Stomach (tissue), 4 donors: ENCODE measurements around the gene ZNF619.

Experiments
- CTCF ChIP-seq, 7 experiments: fragments of 450-650 bp in 4 of 7; fragments of 200-600 bp in 3 of 7; sonication (generic) in 3 of 7; IDR thresholded peaks; one replicate each; pipeline ENCODE4 v1.5.1; 2016 to 2019; ENCODE audit warnings: antibody characterized with exemption in 7 of 7, control low read depth in 2 of 7, mild to moderate bottlenecking in 1 of 7
- POLR2A ChIP-seq, 4 donors: fragments of 450-650 bp; IDR thresholded peaks; one replicate each; pipeline ENCODE4 v1.6.1; 2016; ENCODE audit warnings: antibody characterized with exemption in 4 of 4, control low read depth in 2 of 4, mild to moderate bottlenecking in 1 of 4, moderate library complexity in 1 of 4

- no peak for TF ChIP-seq CTCF (IDR thresholded peaks at IDR 0.05)
- no peak for TF ChIP-seq POLR2A (IDR thresholded peaks at IDR 0.05)
Measured at GRCh38 chr3:40456279-40456939, 20.5 kb upstream of the ZNF619 start.
